Activated naive CD4-positive, alpha-beta T cell (primary cell): ENCODE measurements around the gene PSG1.
"Not testable (repeated sequence)": the region's sequence is repeated elsewhere in the genome, so short reads cannot be mapped to it uniquely, and the experiment has no call there.

Experiments
- DNase-seq, 4 experiments: peaks; one replicate each; lab custom pipeline; 2025; lab: John Stamatoyannopoulos, UW

PSG1 gene

GRCh38 chr19:42881279-42881678 is 1.8 kb upstream of the PSG1 start:
- not testable (repeated sequence) for DNase-seq

DNA sequence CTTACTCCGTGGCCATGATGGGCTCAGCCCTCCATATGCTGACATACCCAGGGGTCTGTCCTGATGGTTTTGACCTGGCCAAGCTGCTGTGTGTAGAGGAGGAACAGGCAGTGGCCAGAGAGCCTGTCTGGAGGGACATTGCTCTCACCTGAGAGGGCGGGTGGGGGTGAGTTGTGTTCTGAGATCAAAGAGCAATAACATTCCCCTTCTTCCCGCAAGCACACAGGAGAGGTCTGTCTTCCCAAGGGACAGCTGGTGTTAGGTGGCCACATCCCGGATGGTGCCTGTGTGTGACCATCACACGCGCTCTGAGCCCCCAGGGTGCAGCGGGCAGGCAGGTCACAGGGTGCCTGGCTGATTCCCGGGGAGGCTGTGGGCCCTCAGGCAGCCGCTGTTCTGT is 1.1 kb upstream of the PSG1 start:
- not testable (repeated sequence) for DNase-seq

GRCh38 chr19:42876596-42876995 is 2.9 kb downstream of the PSG1 start:
- not testable (repeated sequence) for DNase-seq

DNA sequence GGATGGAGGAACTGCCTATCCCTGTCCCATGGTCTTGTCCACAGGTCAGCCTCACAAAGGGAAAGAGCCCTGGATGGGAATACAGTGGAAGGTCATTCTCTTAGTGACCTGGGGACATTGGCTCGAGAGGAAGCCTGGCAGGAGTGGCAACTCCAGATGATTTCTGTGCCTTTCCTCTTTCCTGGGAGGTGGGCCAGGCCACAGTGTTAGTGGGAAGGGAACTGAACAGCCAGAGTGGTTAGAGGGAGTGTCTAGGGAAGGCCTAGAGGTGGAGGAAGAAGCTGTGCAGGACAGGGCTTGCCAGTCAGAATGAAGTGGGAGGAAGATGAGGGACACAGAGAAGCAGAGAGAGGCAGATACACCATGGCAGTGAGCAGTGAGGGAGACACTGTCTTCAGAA is 3.6 kb downstream of the PSG1 start:
- not testable (repeated sequence) for DNase-seq

GRCh38 chr19:42874901-42875813 is 4.4 kb downstream of the PSG1 start:
- not testable (repeated sequence) for DNase-seq

- not testable (repeated sequence) for DNase-seq
Observed at GRCh38 chr19:42874136-42874535, 5.4 kb downstream of the PSG1 start.

DNA sequence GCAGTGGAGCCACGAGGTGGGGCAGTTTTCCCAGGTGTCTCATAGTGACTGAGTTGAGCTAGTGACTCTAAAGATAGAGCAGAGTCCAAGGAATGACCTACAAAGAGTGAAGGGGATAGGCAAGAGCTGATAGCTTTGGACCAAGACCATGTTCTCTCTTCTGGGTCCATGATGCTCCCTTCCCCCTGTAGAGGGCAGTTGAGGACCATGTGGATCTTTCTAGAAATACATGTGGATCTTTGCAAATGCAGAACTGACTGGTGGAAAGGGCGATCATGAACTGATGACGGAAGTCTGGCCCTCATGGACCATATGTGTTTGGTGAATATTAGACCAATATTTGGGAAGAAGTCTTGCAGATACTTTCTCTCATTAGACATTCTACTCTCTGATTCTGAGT is 6.9 kb downstream of the PSG1 start:
- no peak for DNase-seq

GRCh38 chr19:42857544-42857867 is 22.0 kb downstream of the PSG1 start:
- DNase-seq, result no peak

DNA sequence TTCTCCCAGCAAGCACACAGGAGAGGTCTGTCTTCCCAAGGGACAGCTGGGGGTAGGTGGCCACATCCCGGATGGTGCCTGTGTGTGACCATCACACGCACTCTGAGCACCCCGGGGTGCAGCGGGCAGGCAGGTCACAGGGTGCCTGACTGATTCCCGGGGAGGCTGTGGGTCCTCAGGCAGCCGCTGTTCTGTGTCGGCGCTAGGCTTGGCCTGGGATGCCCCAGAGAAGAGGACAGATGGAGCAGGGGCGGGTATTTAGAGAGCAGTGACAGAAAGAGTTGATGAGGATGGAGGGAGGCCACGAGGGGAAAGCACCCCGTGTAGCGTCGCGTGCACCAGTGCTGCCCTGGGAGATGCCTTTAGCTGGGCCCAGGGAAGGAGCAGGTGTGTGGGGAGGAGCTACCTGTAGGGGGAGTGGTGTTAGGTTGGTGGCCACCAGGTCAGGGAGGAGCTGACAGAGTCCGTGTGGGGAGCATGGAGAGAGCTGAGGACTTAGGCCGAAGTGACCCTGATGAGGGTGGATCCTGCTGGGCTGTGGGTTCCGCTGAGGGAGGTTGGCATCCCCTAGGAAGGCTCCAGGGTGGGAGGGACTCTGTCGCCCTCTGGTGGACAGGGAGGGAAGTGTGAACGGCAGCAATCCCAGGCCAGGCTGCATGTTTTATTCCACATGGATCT is 22.5 kb downstream of the PSG1 start:
- not testable (repeated sequence) for DNase-seq

DNA sequence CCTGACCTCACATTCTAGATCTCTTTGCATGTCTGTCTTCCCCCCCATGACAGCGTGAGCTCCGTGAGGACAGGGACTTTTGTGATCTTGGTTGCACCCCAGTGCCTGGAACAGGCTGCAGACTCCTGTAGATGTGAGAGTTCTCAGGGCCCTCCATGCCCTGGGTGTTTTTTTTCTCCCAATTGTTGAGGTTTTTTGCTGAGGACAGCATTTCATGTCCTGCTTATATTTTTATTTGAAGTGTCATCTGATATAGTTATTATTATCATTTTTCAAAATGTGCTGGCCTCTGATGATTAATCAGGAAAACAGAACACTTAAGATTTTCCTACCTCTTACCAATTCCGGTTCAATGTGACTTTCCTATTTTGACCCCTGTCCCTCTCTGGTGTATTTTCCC is 24.8 kb downstream of the PSG1 start:
- DNase-seq, result not testable (repeated sequence)

GRCh38 chr19:42853231-42853630 is 26.3 kb downstream of the PSG1 start:
- not testable (repeated sequence) for DNase-seq

- not testable (repeated sequence) for DNase-seq
Observed at GRCh38 chr19:42852821-42853220, 26.7 kb downstream of the PSG1 start.

- not testable (repeated sequence) for DNase-seq
Observed at GRCh38 chr19:42851718-42852280, 27.7 kb downstream of the PSG1 start.

GRCh38 chr19:42850981-42851717 is 28.4 kb downstream of the PSG1 start:
- DNase-seq, result no peak

GRCh38 chr19:42846597-42846996 is 32.9 kb downstream of the PSG1 start:
- DNase-seq, result no peak

DNA sequence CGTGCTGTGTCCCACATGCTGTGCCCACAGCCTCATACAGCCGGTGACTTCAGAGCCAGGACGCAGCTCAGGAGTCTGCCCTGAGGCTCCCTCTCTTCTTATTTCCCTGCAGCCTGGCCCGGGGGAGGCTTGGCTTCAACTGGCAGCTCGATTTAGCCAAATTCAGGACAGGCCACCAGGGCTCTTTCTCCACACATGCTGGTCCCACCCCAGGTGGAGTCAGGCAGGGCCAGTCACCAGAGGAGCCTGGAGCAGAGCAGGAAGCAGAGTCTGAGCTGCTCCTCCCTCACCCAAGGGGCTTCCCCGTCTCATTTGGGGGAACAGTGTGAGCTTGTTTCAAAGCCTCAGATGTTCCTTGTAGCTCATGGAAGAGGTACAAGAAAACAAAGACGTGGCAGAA is 35.9 kb downstream of the PSG1 start:
- not testable (repeated sequence) for DNase-seq

GRCh38 chr19:42832746-42833442 is 46.6 kb downstream of the PSG1 start:
- not testable (repeated sequence) for DNase-seq

DNA sequence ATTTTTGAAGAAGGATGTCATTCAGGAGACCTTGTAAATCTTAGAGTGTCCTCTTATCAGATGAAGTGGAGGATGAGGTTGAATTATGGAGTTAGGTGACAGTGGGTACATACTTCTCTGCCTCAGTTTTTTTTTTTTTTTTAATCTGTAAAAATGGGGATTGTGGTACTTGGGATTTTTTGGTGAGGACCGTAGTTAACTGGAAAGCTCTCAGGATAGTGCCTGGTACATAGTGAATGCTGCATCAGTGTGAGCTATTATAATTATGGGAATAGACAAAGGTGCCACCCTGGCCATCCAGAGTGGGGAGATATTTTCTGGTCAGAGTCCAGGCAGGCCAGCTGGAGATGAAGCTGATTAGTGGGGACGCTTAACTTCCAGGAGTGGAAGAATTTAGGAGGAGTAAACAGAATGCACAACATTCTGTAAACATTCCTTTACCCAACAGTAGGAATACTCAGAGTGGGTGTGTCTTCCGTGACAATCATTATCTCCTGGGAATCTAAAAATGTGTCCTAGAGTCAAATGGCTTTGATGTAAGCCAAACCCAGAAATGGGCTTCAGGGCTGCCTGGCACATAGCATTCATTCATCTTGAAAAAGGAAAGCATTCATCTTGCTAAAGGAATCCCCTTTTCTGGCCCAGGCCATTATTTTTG is 47.4 kb downstream of the PSG1 start:
- DNase-seq, result not testable (repeated sequence)

DNA sequence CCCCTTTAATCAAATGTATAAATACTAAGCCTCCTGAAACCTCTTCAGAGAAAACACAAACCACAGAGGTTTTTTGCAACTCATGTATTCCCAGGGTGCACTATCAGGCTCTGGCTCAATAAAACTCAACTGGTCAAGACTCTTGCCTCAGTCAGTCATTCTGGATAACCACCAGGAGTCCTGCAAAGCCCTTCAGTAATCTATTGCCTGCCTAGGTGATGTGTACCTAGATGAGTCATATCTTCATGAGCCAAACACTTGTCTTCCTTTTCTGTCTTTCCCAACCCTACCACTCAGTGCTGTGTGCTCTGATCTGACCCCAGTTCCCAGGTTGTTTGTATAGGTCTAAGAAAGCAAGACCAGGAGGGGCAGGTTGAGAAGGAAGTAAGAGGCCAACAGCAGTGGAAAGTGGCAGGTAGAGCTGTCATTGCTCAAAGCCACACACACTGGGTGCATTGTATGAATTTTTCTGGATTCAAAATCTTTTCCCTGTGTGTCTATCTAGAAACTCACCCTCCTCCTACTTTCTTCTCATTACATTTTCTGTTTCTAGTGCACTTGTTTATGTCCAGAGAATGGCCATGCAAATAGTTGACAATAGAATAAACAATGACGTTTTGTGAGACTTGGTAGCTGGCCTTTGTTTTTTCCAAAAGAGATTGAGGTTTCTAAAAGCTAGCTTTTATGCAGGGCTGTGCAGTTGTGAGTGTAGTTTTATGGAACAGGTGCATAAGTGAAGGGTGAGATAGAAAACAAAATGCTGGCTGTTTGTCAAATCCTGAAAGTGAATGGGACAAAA is 48.1 kb downstream of the PSG1 start:
- DNase-seq, result no peak

DNA sequence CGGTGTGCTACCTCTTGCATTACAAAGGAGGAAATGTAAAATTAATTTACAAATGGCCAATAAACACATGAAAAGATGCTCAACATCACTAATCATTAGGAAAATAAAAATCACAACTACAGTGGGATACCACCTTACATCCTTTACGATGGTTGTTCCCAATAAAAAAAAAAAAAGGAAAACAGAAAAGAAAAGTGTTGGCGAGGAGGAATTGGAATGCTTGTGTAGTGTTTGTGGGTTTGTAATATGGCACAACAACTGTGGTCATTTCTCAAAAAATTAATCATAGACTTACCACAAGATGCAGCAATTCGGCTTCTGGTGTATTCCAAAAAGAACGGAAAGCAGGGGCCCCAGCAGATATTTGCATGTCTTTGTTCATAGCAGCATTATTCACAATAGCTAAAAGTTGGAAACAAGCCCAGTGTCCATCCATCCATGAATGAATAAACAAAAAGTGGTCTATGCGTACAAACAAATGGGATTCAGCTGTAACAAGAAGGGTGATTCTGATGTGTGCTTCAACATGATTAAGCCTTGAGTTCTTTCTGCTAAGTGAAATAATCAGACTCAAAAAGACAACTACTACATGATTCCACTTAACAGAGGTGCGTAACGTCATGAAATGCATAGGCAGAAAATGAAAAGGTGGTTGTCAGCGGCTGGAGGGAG is 58.1 kb downstream of the PSG1 start:
- DNase-seq, result not testable (repeated sequence)
